GM12872 (cell line): Measurements from ENCODE around the gene LSM6.

ENCODE experiments used
- CTCF ChIP-seq: IDR thresholded peaks from 3 replicates; pipeline ENCODE4 v1.5.1; 2011; ENCODE audit warnings: low read depth, mild to moderate bottlenecking, low read length, moderate library complexity; ENCODE audit not compliant: insufficient read depth

Gene LSM6

GRCh38 chr4:146148021-146148420 lies 27.5 kb upstream of the LSM6 start:
- no peak for TF ChIP-seq CTCF

DNA sequence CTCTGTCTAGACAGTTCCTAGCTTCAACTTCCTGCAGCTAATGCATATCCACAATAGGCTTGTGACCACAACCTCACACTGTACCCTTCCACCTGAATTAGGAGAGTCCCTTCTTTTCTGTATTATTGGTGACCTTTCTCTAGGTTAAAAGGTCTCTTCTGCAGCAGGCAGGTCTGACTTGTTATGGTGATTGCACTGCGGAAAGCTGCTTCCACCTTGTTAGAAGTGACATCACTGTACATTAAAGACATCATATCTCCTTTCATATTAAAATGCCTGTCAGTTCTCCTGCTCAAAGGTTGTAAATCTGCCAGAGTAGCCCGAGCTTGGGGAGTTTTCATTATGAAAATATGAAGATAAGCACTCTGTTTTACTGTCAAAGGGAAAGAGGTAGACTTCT lies 21.5 kb upstream of the LSM6 start:
- no peak for TF ChIP-seq CTCF

DNA sequence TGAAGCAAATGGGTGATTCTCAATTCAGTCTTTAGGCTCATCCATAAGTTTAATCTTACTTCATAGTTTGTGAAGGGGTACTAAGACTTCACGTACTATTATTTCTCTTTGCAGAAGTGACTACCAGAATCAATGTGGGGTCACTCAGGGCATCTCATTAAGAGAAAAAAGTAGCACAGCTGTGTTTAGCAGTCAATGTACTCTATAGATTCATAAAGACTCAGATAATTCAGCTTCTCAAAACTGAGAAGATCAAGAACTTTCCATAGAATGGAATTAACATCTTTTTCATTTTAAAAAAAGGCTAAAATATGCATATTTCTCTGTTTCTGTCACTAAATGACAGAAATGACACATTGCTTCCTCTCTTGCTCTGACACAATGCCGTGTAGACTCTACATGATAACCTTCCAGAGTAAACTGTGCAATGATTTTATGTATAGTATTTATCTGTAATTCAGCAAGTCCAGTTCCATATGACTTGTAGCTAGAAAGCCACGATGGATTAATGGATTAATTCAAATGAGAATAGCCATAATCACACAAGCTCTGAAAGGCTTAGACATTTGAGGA lies 20.3 kb upstream of the LSM6 start:
- no peak for TF ChIP-seq CTCF

DNA sequence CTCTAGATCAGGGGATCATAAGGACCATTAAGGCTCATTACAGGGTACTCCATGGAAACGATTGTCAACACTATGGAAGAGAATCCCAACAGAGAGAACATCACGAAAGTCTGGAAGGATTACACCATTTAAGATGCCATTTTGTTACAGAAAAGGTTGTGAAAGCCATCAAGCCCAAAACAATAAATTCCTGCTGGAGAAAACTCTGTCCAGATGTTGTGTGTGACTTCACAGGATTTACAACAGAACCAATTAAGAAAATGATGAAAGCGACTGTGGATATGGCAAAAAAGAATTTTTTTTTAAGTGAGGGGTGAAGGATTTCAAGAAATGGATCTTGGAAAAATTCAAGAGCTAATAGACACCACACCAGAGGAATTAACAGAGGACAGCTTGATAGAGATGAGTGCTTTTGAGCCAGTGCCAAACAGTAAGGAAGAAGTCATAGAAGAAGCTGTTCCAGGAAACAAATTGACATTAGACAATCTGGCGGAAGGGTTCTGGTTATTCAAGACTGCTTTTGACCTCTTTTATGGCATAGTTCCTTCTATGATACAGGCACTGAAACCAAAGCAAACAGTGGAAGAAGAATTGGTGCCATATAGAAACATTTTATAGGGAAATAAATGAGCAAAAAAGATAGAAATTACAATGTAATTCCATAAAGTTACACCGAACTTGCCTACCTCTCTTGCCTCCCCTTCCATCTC lies 17.3 kb upstream of the LSM6 start:
- TF ChIP-seq CTCF: no peak

GRCh38 chr4:146159384-146160058 lies 16.0 kb upstream of the LSM6 start:
- no peak; the same call in 2 of the 3 replicates for TF ChIP-seq CTCF

DNA sequence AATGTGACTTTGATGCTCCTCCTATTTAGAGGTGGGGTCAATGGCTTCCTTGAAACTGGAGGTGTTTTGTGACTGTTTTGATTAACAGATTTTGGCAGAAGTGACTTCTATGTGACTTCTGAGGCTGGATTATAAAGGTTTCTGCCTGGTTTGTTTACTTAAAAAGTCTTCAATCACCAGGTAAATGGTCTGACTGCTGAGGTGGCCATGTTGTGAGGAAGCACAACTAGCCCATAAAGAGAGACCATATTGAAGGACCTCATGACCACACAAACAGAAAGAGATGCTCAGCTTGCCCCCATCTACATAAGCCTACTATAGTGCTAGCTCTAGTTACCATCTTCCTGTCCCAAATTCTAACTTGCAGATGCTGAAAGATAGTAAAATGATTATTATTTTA lies 14.3 kb upstream of the LSM6 start:
- no peak for TF ChIP-seq CTCF

DNA sequence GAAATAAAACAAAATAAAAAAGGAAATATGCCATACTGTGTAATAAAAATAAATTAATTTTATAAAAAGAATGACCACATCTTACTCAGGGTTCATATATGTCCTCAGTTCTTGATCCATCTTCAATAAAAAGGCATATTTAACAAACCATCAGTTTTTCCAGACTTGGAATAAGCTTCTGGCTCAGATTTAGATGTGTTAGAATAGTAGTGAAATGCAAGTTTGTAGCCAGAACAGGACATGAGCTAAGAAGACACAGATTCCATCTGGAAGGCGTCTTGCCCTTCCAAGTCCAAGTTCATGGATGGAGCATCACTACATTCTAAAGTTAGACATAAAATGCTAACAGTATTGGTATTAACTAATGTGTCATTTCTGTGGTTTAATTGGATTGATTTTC lies 10.3 kb upstream of the LSM6 start:
- no peak for TF ChIP-seq CTCF
